Calu3 (cell line): ENCODE measurements around the gene PLXNA2. TPM values are rescaled to one million over a fixed set of nuclear protein-coding genes. Genes with fewer than 3 reads are reported as not detected.

Experiments used
- BruUV-seq: library from RNA; stranded (reverse); fragments of 400-500 nt; replicated peaks from 2 replicates; lab custom pipeline; 2021; lab: Mats Ljungman, UMichigan
- CTCF ChIA-PET: fragments of 300-600 bp; sonication (Branson Sonifier 250); formaldehyde crosslinking; loops from one replicate; lab custom pipeline; 2022; ENCODE audit warnings: antibody characterized with exemption; lab: Charles Lee
- DNase-seq: peaks from one replicate; pipeline ENCODE4 v3.0.0; 2022
- H3K27ac Mint-ChIP-seq: one replicate; pipeline ENCODE4 v1.8.0; 2022; ENCODE audit warnings: mixed read lengths; ENCODE audit not compliant: unreplicated experiment
- H3K27me3 Mint-ChIP-seq: one replicate; pipeline ENCODE4 v1.8.0; 2022; ENCODE audit warnings: mixed read lengths; ENCODE audit not compliant: unreplicated experiment
- H3K36me3 Mint-ChIP-seq: one replicate; pipeline ENCODE4 v1.8.0; 2022; ENCODE audit warnings: mild to moderate bottlenecking, moderate library complexity, mixed read lengths; ENCODE audit not compliant: insufficient read depth, unreplicated experiment
- H3K4me1 Mint-ChIP-seq: one replicate; pipeline ENCODE4 v1.8.0; 2022; ENCODE audit warnings: mild to moderate bottlenecking, low read depth, mixed read lengths; ENCODE audit not compliant: unreplicated experiment
- H3K4me3 Mint-ChIP-seq: one replicate; pipeline ENCODE4 v1.8.0; 2022; ENCODE audit warnings: mild to moderate bottlenecking, low read depth, moderate library complexity, mixed read lengths; ENCODE audit not compliant: unreplicated experiment
- H3K9me3 Mint-ChIP-seq: one replicate; pipeline ENCODE4 v1.8.0; 2022; ENCODE audit warnings: low read depth, mixed read lengths; ENCODE audit not compliant: unreplicated experiment
- intact Hi-C: fragments of 100-400 bp; cut with micrococcal nuclease; formaldehyde crosslinking; loops from one replicate; pipeline ENCODE4 v1.10.0; 2022; ENCODE audit not compliant: unreplicated experiment
- total RNA-seq: library from RNA; stranded (reverse); gene quantifications from 2 replicates; pipeline ENCODE4 v1.2.3, GENCODE V29; 2022
- TF ChIP-seq, protein P1 (sequence below): fragments of 200-600 bp; IDR thresholded peaks from one replicate; pipeline ENCODE4 v1.8.0; 2022; ENCODE audit warnings: antibody characterized with exemption; ENCODE audit not compliant: unreplicated experiment

PLXNA2 gene
- total RNA-seq, 1 experiment from 2014 or later: 16.2 TPM

DNA sequence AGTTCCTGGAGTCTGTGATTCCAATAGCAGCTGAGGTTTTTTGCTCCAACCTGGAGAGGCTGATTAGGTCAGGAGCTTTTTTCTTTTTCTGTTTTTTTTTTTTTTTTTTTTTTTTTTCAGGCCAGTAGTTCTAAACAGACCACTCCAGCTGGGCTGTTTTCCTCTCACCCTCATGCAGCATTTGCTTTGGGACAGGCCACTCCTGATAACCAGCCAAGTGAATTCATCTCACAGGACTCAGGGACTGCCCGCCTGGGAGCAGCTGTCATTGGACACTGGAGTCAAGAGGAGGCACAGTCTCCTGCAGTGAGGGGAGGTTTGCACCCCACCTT lies 22.9 kb downstream of the PLXNA2 start:
- H3K4me1 Mint-ChIP-seq: peaks cover 34% of the 10 kb centered on the region
- TF ChIP-seq, protein P1, sequence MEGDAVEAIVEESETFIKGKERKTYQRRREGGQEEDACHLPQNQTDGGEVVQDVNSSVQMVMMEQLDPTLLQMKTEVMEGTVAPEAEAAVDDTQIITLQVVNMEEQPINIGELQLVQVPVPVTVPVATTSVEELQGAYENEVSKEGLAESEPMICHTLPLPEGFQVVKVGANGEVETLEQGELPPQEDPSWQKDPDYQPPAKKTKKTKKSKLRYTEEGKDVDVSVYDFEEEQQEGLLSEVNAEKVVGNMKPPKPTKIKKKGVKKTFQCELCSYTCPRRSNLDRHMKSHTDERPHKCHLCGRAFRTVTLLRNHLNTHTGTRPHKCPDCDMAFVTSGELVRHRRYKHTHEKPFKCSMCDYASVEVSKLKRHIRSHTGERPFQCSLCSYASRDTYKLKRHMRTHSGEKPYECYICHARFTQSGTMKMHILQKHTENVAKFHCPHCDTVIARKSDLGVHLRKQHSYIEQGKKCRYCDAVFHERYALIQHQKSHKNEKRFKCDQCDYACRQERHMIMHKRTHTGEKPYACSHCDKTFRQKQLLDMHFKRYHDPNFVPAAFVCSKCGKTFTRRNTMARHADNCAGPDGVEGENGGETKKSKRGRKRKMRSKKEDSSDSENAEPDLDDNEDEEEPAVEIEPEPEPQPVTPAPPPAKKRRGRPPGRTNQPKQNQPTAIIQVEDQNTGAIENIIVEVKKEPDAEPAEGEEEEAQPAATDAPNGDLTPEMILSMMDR: no peak
- no peak for DNase-seq
- no peaks in the 10 kb centered on the region for H3K27me3 Mint-ChIP-seq
- CTCF ChIA-PET: interaction anchor here (0.6 to 1.8 kb wide), 4 partner anchors 8 to 223 kb away, joined by 3 to 9 read pairs (median 3); no protein-coding TSS in a partner anchor
- H3K9me3 Mint-ChIP-seq: peaks cover 2% of the 10 kb centered on the region
- intact Hi-C loops: no loop called here
- no TSS peak for BruUV-seq
- peak overlapping the region; percentile 78 for H3K27ac Mint-ChIP-seq
- H3K4me3 Mint-ChIP-seq: no peak overlapping the region
- H3K36me3 Mint-ChIP-seq: no peaks in the 10 kb centered on the region

DNA sequence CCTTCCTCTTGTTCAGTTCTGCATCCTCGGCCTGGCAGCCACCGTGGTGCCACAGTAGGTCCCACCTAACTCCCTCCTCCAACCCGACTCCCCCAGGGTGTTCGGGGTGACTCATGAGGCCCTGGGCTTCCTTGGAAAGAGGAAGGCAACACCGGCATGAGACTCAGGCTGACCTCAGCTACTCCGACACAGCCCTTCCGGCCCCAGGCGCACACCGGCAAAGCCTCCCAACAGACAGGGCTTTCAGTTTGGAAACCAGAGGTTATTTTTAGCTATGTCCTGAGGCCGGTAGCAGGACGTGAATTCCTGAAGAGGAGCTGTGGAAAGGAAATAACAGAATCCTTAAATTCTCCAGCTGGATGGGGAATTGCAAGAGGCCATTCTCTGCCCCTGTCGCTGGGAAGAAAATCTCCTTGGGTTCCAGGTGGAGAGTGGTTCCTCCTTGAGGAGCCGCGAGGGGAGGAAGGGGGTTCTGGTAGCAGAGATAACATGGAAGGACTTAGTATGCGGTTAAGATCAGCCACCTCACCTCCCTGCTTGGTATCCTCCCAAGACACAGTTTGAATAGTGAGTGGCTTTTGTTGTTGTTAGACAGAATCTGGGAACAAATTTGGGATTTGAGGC lies 24.4 kb downstream of the PLXNA2 start:
- CTCF ChIA-PET: interaction anchor here (1.0 to 1.6 kb wide), 4 partner anchors 12 to 198 kb away, joined by 3 to 6 read pairs (median 4); no protein-coding TSS in a partner anchor
- DNase-seq: peak; percentile 68
- intact Hi-C loops: no loop called here
- BruUV-seq: no TSS peak
- H3K9me3 Mint-ChIP-seq: peaks cover 2% of the 10 kb centered on the region
- H3K4me1 Mint-ChIP-seq: peaks cover 34% of the 10 kb centered on the region
- H3K27ac Mint-ChIP-seq: peak overlapping the region; percentile 60
- H3K4me3 Mint-ChIP-seq: peak overlapping the region; percentile 27
- no peaks in the 10 kb centered on the region for H3K36me3 Mint-ChIP-seq
- H3K27me3 Mint-ChIP-seq: no peaks in the 10 kb centered on the region
- TF ChIP-seq, protein P1: no peak

DNA sequence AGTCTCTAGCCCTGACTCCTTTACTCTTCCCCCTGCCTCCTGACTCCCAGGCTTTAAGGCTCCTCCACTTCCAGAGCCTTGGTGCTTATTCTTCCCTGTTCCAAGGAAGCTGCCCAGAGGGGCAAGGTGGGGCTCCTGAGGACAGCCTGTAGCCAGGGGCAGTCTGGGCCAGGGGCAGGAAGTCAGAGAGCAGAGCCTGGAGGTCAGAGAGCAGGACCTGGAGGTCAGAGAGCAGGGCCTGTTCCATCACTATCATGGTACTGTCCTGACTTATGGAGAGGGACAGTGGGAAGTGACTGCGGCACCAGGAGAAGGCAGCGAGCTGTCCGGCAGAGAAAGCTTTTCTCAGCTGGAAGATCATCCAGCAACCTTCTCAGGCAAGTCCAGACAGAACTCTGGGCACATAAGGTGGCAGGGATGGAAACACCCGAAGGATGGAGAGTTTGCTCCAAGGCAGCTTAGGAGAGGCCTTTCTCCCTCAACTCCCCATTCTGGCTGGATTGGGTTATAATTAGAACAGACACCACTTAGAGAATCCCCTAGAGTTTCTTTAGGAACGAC lies 25.0 kb downstream of the PLXNA2 start:
- no peak overlapping the region for H3K4me3 Mint-ChIP-seq

DNA sequence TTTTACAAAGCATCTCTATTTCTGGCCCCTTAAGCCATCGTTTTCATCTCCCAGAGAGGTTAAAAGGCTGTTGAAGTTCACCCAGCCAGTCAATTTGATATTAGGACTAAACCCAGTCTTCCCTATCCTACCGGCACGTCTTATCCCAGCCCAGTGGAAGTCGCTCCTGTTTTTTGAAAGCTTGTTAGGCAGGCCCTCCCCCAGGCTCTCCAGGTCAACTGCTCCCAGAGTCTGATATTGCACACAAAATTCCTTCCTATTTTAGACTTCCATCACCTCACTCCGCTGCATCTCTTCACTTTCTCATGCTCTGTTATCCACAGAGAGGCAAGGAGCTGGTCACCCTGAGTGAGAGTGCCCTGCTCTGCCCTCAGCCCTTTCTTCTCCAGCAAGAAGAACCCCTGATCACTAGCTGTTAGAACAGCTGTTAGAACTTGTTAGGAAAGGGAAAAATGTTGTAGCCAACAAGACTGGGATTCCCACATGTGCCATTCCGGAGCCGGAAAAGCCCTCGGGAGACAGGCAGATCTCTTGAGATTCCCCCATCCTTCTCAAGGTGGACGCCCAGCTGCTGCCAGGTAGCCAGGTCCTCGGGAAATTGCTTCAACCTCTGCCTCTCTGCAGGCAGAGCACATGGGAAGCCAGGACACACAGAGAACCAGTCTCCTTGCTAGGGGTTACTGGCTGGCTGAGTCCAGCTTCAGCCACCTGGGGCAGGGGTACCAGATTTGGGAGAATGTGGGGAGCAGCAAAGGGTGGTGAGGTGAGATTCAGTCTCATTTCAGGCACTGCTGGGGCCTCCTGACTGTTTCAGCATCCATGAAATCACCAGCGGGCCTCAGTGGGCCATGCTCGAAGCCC lies 25.7 kb downstream of the PLXNA2 start:
- peaks cover 34% of the 10 kb centered on the region for H3K4me1 Mint-ChIP-seq
- TF ChIP-seq, protein P1: no peak
- no peaks in the 10 kb centered on the region for H3K27me3 Mint-ChIP-seq
- BruUV-seq: no TSS peak
- H3K4me3 Mint-ChIP-seq: no peak overlapping the region
- intact Hi-C loops: no loop called here
- no peaks in the 10 kb centered on the region for H3K36me3 Mint-ChIP-seq
- CTCF ChIA-PET: interaction anchor here (1.3 to 1.5 kb wide), 3 partner anchors 14 to 197 kb away, joined by 3 to 4 read pairs (median 3); no protein-coding TSS in a partner anchor
- DNase-seq: no peak
- H3K27ac Mint-ChIP-seq: no peak overlapping the region
- peaks cover 2% of the 10 kb centered on the region for H3K9me3 Mint-ChIP-seq

More for the DNA sequence above, 25.0 kb downstream of the PLXNA2 start:
- no peak for DNase-seq
- peak overlapping the region; percentile 60 for H3K27ac Mint-ChIP-seq
- CTCF ChIA-PET: interaction anchor here (1.0 to 1.6 kb wide), 5 partner anchors 11 to 197 kb away, joined by 3 to 6 read pairs (median 3); no protein-coding TSS in a partner anchor
- no peaks in the 10 kb centered on the region for H3K36me3 Mint-ChIP-seq
- intact Hi-C loops: no loop called here
- TF ChIP-seq, protein P1: no peak
- peaks cover 34% of the 10 kb centered on the region for H3K4me1 Mint-ChIP-seq
- no peaks in the 10 kb centered on the region for H3K27me3 Mint-ChIP-seq
- BruUV-seq: no TSS peak
- H3K9me3 Mint-ChIP-seq: peaks cover 2% of the 10 kb centered on the region
